Left ventricle myocardium superior (tissue), 1 donor: ENCODE results near the gene NECTIN3. TPM values are rescaled to one million over a fixed set of nuclear protein-coding genes. Genes with fewer than 3 reads are reported as not detected.

Experiments
- ATAC-seq: fragments of 200-7000 bp; cut with Tn5 transposase; one replicate; pipeline ENCODE4 v1.9.1; 2020; ENCODE audit warnings: mild to moderate bottlenecking, moderate library complexity
- DNase-seq: peaks from one replicate; pipeline ENCODE4 v3.0.0-alpha.2; 2020
- intact Hi-C: fragments of 100-400 bp; cut with micrococcal nuclease; formaldehyde crosslinking; loops from one replicate; pipeline ENCODE4 v1.11.0; 2022
- total RNA-seq: library from RNA; stranded (reverse); fragmentation: NEBNext Ultra II Directional; extraction: Animal tissue kit (Norgen Biotek cat#: 25700); gene quantifications from one replicate; pipeline ENCODE4 v1.2.1, GENCODE V29; 2021
- donor health status: DM: no; HTN: yes; CAD: no; lungs with severe emphysema.

NECTIN3 gene
- total RNA-seq, 1 donor from 2014 or later = 9.1 TPM

- DNase-seq (no peak), ATAC-seq (no peak)
- intact Hi-C loops = no loop called here
Measured at GRCh38 chr3:111173906-111174305, 102.3 kb downstream of the NECTIN3 start.

- DNase-seq (no peak), ATAC-seq (no peak)
- intact Hi-C loops = no loop called here
Measured at GRCh38 chr3:111190518-111190917, 118.9 kb downstream of the NECTIN3 start.

- no peak for DNase-seq
- intact Hi-C loops = no loop called here
- ATAC-seq = no peak
Measured at GRCh38 chr3:111193472-111193871, 121.9 kb downstream of the NECTIN3 start.

- ATAC-seq (no peak), DNase-seq (no peak)
- intact Hi-C loops = no loop called here
Measured at GRCh38 chr3:111194048-111194447, 122.4 kb downstream of the NECTIN3 start.

DNA sequence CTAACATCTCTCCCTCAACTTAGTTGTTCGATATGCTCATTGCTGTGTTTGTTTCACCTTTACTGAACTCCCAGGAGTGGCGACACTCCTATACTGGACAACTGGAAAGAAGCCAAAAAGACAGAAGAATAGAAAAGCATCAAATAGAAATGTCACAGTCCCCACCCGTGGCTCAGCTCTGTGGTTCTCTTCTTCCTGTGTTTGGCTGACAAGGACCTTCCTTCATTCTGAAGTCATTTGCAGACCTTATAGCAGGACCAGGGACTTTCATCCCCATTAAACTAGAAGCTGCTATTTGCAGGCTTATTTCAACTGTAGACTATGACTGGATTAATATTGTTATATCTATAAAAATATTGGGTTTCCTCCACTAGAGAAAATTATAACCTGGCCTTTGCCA is 125.9 kb downstream of the NECTIN3 start:
- intact Hi-C loops = no loop called here
- no peak for ATAC-seq
- no peak for DNase-seq

DNA sequence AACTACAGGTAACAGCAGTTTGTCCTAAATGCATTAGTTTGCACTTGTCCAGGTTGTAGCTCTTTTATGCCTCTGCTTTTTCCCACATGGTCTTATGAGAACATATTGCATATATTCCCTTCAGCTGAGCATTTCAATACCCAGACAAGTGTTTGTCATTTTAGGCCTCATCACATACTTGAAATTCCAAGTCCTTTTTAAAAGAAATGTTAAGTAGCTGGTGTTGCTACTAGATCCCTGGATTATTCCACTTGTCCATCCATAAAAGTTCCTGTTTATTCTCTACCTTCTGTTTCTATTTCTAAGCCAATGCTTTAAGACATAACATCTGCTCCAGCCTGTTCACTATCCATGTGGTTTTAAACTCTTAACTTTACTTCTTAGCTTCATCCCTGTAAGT is 128.4 kb downstream of the NECTIN3 start:
- ATAC-seq = no peak
- intact Hi-C loops = no loop called here

DNA sequence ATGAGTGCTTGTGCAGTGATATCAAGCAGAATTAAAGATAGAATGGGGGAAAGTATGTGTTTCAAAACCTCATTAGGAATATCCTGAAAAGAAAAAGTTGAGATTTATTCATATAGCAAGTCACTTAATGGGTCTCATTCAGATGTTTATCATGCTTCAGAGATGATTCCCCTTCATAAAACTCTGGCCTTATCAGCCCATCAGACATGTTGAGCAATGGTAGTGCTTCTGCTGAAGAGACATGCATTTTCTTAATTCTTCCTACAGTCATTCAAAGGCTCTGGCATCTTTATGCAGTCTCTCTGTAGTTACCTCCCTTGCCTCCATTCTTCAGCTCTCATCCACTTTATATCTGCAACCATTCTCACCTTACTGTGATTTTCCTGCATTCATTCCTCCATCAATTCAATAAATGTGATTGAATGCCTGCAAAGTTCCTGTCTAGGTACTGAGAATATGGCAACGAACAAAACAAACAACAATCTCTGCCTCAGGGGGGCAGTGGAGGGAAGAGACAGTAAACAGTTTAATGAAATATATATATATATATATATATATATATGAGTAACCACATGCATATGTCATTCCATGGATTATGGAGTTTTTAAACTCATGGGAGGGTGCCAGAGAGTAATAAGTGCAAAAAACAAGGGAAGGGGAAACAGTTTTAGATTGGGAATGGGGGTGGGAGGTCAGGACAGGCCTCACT is 138.5 kb downstream of the NECTIN3 start:
- ATAC-seq = no peak
- intact Hi-C loops = no loop called here
- DNase-seq = no peak

More for the DNA sequence above, 128.4 kb downstream of the NECTIN3 start:
- DNase-seq = no peak

DNA sequence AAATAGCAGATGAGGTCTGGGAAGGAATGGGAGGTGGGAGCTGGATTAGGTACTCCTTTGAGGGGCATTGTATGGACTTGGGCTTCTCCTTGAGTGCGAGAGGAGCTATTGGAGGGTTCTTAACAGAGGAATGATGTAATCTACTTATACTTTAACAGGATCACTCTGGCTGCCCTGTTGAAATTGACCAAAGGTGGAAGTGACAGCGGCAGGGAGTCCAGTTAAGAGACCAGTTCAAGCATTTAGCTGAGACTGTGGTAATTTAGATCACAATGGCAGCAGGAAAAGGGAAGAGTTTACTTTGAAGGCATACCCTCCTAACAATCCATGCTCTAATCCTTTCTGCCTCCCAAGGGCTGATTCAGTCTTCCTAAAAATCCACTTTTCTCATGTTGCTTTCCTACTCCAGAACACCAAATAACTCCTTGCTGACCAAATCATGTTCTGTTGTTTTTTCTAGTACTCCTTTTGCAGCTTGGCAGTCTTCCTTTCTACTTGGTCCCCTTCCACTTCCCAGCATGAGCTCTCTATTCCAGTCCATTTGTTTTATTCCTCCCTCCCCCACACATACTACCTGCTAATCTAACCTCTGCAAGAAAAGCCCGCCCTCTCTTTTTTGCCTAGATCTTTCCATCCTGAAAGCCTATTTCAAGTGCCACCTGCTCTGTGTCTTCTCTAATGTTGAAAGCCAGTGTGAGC is 139.4 kb downstream of the NECTIN3 start:
- no peak for ATAC-seq
- intact Hi-C loops = no loop called here
- no peak for DNase-seq

GRCh38 chr3:111212511-111212910 is 140.9 kb downstream of the NECTIN3 start:
- DNase-seq (no peak), ATAC-seq (no peak)
- intact Hi-C loops = no loop called here

GRCh38 chr3:111215481-111215880 is 143.9 kb downstream of the NECTIN3 start:
- ATAC-seq = no peak
- intact Hi-C loops = no loop called here
- DNase-seq = no peak

- intact Hi-C loops = no loop called here
- no peak for ATAC-seq
- no peak for DNase-seq
Measured at GRCh38 chr3:111218615-111219014, 147.0 kb downstream of the NECTIN3 start.

DNA sequence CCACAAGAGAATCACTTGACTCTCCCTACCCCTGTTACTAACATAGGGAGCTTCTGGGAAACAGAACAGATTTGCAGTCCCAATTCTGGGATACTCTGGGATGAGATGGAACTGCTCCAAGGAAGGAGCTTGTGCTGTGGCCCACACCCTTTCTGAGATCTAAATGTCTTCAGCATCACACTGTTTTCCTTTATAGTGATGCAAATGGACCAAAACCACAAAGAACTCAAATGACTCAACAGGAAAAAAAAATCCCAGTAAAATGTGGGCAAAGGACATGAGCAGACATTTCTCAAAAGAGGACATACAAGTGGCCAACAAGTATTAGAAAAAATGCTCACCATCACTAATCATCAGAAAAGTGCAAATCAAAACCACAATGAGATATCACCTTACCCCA is 155.6 kb downstream of the NECTIN3 start:
- DNase-seq (no peak), ATAC-seq (no peak)
- intact Hi-C loops = no loop called here

DNA sequence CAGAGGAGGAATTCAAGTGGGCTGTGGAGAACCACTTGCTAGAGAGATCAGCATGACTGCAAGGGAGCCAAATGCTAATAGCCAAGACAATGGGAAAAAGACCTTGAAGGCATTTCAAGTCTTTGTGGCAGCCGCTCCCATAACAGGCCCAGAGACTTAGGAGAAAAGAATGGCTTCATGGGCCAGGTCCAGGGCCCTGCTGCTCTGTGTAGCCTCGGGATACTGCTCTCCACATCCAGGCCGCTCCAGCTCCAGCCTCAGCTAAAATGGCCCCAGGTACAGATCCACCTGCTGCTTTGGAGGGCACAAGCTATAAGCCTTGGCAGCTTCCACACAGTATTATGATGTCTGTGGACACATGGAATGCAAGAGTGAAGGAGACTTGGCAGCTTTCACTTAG is 157.7 kb downstream of the NECTIN3 start:
- DNase-seq (no peak), ATAC-seq (no peak)
- intact Hi-C loops = no loop called here

- intact Hi-C loops = no loop called here
- no peak for DNase-seq
- no peak for ATAC-seq
Measured at GRCh38 chr3:111236836-111237713, 165.5 kb downstream of the NECTIN3 start.

DNA sequence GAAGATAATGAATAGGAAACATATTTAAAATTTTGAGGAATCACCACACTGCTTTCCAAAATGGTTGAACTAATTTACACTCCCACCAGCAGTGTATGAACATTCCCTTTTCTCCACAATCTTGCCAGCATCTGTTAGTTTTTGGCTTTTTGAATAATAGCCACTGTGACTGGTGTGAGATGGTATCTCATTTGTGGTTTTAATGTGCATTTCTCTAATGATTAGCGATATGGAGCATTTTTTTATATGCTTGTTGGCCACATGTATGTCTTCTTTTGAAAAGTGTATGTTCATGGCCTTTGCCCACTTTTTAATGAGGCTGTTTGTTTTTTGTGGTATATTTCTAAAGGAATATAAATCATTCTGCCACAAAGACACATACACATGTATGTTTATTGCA is 166.3 kb downstream of the NECTIN3 start:
- no peak for ATAC-seq
- intact Hi-C loops = no loop called here
- no peak for DNase-seq

- ATAC-seq (no peak), DNase-seq (no peak)
- intact Hi-C loops = no loop called here
Measured at GRCh38 chr3:111238885-111239284, 167.3 kb downstream of the NECTIN3 start.

DNA sequence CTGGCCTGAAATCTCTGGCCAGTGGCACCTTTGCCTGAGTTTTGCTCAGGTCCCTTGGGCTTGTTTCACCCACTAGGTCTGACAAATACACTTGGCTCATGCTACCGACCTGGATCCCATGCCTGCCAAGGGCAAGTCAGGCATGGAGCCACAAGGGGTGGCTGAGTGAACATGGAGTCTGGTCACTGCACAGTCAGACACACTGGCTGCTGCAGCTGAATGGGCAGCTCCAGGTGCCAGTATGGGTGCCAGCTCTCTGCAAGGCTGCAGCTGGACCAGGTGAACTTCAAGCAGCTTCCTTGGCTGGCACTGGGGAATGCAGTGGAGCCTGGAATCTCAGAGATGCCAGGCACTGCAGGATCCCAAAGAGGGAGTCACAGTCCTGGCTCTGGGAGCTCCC is 170.3 kb downstream of the NECTIN3 start:
- DNase-seq (no peak), ATAC-seq (no peak)
- intact Hi-C loops = no loop called here
